NOMO-1 treated with DMSO at 0.1 percent for 48 hours (cell line): ENCODE data around the gene NFYA.

Experiments
- DNase-seq: peaks from one replicate; lab custom pipeline; 2025; ENCODE audit not compliant: unreplicated experiment; lab: John Stamatoyannopoulos, UW

Gene NFYA

DNA sequence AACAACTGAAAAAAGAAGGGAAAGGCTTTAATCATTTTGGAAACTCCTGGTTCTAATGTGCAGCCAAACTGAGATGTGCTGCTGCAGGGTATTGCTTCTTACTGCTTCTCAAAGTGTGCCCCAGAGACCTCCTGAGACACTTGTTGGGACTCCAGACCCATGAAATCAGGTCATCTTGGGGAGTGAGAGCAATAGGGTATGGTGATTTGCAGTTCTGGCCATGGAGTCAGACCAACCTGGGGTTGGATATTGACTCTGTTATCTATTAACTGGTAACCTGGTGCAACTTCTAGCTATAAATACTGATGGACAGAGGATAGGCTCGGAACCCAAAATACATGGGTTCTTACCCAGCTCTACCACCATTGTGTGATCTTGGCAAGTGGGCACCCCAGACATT lies 26.7 kb upstream of the NFYA start:
- DNase-seq, result no peak

DNA sequence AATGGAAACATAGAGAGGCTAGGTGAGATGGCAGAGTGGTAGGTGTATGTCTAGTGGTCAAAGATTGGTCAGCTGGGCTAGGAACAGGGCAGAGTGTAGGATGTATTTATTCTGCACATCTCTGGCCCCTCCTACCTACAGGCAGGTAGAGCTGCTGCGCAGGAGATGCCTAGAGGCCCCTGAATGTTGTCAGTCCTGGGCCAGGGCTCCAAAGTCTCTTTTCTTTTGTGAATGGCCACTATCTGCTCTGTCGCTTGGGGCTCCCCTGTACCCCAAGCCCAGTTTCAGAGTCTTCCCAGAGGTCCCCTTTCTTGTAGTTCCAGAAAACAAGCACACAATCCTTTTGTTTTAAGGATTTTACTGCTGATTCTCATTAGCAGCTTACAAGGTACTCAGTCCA lies 25.5 kb upstream of the NFYA start:
- DNase-seq, result no peak

DNA sequence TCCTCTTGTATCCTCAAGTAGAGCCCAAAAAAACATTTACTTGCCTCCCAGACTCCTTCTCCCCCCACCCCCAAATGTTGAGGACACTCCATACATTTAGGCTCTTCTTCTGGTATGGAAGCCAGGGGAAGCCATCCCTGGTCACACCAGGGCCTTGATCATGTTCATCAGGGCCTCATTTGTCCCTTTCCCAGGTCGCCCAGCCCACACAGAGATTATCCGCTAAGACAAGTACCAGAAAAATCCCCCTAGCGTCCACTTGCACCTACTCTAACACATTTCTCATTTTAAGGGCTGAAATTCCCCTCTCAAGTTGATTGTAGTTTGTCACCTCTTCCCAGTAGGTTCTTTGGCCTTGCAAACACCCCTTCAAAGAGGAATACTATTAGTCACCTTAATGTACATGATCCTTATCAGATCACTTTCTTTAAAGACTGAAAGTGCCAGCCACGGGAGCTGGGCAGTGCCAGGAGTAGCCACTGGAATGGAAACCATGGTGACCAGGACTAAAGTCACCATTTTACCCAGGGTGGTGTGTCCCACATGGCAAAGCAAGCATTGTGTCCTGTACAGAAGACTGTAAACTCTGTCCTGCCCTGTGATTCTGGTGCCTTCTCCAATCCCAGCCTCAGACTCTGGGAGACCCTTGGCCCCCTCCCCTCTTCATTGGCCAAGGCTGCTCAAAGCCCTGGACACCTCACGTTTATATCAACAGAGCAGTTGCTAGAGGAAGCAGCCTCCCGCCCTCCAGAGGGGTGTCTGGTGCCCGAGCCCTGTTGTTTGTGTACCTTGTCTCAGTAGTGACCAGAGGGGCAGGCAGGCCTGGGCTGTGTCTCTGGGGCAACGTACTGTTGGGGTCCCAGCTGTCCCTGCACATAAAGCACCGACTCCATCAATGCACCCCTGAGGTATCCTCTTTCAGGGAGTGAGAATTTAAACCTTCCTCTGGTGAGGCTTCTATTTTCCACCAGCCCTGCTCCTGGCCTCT lies 24.7 kb upstream of the NFYA start:
- DNase-seq, result no peak

DNA sequence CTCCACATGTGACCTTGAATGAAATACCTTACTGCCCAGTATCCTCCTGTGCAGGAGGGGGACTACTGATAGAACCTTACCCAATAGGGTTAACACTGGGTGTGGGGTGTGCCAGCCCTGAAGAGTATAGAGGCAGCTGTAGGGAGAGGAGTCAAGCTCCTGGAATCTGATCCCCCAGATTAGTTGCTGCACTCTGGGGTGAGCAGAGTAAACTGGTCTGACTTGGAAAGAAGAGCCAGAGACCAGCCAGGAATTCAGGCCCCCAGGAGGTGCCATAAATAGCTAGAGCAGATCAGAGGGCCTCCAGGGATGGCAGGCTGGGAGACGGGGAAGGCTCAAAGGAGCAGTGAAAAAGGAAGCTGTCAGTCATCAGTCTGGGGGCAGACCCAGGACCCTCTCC lies 23.3 kb upstream of the NFYA start:
- no peak for DNase-seq

DNA sequence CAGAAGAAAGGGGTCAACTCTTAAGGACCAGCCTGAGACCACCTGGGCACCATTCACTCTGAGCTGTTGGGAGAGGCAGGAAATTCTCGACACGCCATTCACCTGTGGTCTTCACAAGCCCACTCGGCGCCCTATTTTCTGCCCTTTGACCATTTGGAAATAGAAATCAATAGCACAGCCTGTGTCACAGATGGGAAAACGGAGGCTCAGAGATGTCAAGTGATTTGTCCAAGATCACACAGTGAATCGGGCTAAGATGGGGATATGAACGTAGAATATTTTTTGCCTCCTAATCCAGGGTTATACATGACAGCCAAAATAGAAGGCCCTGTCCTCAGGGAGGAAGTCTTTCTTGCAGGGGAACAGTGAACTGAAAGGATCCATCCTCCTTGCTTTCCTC lies 22.8 kb upstream of the NFYA start:
- no peak for DNase-seq

DNA sequence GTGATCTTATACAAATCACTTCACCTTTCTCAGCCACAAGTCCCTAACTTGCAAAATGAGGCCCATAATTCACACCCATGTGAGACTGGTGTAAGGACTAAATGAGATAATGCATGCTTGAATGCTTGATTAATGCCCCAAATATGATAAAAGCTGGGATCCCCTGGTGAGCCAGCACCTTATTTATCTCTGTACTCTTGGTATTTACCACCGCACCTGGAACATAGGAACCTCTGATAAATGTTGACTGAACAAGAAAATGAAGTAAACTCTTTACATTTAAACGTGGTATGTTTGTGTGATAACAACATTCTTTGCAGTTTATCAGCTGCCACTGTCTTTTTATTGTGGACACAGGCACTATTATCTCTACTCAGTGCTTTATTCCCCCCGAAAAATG lies 22.2 kb upstream of the NFYA start:
- no peak for DNase-seq

DNA sequence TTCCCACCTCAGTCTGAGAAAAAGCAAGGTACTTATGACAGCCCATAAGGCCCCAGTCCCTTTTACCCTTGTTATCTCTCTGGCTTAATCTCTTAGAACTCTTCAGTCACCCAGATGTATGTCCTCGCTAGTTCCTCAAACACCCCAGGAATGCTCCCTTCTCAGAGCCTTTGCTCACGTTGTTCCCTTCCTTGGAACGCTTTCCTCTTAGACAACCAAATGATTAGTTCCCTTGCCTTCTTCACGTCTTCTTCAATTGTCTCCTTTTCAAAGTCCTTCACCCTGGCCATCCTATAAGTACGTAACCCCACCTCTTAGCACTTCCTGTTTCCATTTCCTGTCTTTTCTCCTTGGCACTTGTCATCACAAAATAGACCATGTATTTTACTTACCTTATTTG lies 20.9 kb upstream of the NFYA start:
- peak; percentile 87 for DNase-seq

DNA sequence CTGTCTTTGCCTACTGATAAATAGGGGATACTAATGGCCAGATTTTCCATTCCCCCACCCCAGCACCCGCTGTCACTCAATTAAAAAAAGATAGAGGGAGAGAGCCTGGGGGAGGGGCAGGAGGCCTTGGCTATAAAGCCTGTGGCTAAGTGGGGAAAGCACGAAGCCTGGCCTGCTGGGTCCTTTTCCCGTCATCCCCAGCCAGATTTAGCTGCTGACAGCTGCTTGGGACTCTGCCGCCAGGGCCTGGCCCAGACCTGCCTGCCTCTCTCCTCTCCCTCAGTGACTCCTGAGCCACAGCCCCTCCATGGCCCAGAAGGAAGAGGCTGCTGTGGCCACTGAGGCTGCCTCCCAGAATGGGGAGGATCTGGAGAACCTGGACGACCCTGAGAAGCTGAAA lies 19.7 kb upstream of the NFYA start, which contains the start of gene APOBEC2:
TSS of gene APOBEC2 (plus strand) at position 162 of the 400 bp plus-strand sequence. CDS start at position 308, 146 bp downstream.
- DNase-seq, result no peak

DNA sequence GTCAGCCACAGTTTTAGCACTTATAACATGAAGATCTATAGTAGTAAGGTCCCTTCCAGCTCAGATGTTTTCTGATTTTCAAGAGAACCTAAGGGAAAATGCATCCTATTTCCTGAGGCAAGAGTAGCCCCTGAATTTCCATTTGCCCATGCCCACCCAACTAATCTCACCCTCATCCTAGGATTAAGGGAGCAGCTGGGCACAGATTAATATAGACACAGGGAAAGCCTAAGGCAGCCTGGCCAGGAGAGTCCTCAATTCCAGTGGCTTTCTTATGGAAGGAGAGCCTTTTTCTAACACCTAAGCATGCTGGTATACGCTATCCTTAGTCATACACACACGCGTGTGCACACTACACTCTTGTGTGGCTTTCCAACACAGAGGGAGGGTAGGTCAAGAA lies 18.3 kb upstream of the NFYA start:
- no peak for DNase-seq

DNA sequence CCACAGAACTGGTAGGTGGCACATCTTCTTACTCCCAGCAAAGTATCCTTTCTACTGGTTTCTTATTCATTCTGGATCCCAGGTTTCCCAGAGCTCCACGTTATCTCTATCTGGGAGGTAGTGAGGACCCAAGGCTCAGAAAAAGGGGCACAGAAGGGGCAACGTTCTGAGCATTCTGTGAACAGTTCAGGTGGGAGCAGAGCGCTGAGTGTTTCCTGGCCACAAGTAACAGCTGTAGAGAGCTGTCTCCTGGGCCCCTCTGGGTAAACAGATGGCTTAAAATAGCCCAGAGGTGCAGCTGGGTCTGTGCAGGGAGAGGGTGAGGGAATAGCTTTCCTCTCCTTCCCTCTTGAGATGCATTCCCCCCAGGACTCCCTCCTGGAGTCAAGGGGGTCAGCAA lies 17.6 kb upstream of the NFYA start:
- DNase-seq, result no peak

DNA sequence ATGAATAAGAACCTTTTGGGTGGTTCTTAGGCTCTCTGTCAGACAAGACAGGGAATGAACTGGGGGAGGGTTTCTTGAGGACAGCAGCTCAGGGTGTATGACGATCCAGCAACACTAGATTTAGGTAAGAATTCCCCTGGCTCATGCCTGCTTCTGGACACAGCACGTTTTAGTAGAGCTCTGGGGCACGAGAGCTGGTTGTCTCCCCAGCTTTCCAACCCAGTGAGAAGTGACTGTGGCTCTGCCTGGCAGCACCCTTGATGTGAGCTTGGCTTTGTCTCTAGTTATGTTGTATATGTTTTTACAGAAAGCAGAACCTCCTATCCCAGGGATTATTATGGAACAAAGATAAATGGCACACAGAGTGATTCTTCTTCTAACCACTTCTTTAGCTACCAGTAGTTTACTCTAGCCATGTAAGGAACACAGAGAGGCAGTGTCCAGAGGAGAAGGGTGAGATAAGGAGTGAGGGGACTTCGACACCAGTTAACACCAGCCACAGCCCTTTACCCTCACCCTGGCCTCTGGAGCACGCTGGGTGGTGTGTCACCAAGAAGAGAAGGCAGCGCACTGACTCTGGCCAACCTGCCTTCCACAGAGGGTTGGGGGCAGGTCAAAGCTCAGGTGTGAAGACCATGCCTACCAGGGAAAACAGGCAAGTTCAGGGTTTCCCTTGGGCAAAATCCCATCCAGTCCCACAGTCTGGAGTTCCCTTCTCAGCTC lies 15.8 kb upstream of the NFYA start:
- no peak for DNase-seq

DNA sequence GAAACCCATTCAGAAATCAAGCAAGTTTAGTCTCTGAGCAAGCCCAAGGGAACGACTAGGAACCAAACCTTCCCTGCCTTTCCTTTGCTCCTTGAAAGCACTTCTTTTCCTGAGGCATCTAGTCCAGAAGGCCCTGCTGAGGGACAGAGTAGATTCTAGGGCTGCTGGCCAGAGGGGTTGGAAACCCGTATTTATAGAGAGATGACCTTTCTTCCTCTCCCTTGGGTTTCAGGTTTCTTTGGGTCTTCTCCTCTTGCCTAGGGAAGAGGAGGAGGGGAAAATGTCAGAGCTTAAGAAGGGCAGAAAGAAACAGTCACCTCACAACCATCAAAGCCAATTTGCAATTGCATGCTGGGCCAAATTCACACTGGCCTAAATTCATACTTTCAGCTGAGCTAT lies 14.0 kb upstream of the NFYA start:
- DNase-seq, result no peak

DNA sequence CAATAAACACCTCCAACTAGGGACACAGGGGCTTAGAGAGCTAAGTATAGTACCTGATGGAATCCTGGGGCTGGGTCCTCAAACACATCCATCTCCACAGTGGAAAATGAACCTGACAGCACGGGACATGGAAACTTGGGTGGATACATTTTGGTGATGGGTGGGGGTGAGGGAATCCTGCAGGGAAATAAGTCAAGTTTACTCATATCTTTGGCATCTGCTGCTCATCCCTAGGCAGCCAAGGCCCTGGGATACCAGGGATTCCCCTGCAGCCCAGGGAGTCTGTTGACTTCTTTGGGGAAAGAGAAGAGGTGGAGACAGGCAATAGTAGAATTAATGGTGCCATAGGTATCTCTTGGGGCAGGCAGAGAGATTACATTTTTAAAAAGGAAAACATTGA lies 13.2 kb upstream of the NFYA start:
- DNase-seq, result no peak

DNA sequence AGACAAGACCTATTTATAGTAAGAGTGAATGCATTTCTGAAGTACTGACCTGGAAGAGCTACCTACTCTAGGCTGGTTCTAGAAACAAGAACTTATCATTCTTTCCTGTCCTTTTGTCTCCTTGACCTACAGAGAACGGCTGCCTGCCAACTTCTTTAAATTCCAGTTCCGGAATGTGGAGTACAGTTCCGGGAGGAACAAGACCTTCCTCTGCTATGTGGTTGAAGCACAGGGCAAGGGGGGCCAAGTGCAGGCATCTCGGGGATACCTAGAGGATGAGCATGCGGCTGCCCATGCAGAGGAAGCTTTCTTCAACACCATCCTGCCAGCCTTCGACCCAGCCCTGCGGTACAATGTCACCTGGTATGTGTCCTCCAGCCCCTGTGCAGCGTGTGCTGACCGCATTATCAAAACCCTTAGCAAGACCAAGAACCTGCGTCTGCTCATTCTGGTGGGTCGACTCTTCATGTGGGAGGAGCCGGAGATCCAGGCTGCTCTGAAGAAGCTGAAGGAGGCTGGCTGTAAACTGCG lies 11.5 kb upstream of the NFYA start:
- DNase-seq, result no peak

DNA sequence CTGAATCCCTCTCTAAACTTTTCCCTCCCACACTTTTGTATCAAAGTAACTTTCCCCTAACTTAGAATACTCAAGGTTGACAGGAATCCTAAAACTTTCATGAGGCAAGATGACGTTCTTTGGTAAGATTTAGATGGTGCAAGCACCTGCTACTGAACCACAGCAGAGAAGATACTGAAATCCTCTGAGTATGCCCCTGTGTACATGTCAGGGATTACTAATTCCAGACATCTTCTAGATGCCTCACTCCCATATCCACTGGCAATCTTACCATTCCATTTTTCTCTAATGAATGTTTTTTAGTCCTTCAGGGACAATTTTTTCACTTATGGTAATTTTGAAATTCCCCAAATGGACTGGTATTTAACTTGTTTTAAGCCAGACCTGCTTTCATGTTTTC lies 10.7 kb upstream of the NFYA start:
- no peak for DNase-seq

DNA sequence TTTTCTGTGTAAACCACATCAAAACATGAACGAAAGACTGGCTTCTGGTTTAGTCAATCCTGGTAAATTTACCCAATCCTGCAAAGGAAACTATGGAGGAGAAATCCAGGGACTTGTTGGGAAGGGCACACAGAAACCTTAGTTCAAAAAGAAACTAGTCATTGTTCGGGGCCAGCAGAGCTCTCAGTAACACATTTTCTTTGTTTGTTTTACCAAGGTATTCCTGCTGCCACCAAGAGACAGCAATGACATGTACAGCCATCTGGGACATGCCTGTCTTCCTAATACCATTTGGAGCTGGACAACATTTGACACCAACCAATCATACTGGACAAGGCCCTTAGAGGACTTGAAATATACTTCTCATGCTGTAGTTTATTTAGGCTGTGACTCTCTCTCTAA lies 8.9 kb upstream of the NFYA start:
- DNase-seq, result no peak

DNA sequence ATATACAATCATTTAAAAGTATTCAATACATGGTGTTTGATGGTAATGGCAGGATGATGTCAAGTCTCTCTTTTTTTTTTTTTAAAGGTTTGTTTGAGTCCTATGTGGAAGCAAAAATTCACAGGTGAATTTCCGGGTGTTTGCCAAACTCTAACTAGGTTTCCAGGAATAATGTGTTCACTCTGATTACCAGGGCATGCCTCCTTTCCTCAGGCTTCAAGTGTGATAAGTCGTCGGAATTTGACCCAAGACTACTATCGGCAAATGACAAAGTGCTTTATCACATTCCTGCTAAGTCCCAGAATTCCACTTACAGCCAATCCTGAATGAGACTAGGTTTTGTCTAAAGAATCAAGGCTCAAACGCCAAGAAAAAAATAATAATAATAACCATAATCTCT lies 7.9 kb upstream of the NFYA start:
- no peak for DNase-seq

DNA sequence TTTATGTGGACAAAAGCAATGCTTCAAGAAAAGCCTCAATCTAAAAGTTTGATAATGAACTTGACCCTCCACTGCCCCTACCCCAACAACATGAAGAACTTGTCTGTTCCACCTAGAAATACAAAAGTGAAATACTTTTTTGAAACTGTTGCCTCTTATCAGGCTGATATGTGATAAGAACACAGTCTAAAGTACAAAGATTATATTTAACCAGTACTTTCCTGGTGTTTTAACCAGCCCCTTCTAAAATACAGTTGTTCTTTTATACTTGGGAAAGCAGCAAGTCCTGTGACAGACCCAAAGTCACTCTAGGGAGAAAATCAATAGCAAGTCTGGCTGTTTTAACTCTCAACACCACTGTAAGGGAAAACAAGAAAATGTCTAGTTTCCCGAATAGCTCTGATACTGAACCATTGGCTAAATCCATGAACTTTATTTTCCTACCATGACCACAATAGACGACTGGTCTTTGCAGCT lies 7.2 kb upstream of the NFYA start:
- no peak for DNase-seq

DNA sequence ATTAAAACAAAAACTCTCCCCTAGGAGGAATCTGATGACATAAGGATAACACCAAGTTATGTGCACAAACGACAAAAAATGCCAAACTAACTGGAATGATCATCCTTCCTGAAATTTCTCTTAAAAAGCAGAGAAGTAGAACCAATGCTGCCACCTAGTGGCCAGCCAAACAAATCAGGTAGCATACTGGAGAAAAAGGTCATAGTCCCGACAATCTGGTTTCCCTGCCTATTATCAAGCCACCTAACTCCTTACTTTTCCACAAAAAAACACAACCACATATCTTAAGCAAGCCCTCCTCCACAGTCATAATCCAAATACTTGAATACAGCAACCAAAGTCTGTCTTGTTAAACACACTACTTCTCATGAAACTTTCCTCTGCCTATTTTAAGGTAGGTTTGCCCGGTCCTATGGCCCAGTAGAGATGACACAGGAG lies 5.9 kb upstream of the NFYA start:
- peak; percentile 39 for DNase-seq

DNA sequence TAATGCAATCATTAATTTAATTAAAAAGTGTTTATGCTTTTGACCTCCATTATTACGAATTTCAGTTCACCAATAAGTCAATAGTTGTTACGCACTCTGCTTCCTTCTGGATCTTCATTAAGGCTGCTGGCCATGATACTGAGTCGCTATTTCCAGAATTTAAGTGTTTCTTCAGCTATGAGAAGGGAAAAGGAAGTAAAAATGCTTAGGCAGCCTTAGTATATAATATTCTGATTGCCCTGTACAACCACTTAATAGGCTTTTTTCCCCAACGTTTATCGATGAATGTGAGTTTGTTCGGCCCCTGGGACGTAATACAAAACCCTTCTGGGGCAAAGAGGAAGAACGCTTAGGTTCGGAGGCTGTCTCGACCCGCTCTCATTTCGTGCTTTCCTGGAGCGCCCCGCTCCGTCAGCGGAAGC lies 1.3 kb upstream of the NFYA start:
- no peak for DNase-seq

DNA sequence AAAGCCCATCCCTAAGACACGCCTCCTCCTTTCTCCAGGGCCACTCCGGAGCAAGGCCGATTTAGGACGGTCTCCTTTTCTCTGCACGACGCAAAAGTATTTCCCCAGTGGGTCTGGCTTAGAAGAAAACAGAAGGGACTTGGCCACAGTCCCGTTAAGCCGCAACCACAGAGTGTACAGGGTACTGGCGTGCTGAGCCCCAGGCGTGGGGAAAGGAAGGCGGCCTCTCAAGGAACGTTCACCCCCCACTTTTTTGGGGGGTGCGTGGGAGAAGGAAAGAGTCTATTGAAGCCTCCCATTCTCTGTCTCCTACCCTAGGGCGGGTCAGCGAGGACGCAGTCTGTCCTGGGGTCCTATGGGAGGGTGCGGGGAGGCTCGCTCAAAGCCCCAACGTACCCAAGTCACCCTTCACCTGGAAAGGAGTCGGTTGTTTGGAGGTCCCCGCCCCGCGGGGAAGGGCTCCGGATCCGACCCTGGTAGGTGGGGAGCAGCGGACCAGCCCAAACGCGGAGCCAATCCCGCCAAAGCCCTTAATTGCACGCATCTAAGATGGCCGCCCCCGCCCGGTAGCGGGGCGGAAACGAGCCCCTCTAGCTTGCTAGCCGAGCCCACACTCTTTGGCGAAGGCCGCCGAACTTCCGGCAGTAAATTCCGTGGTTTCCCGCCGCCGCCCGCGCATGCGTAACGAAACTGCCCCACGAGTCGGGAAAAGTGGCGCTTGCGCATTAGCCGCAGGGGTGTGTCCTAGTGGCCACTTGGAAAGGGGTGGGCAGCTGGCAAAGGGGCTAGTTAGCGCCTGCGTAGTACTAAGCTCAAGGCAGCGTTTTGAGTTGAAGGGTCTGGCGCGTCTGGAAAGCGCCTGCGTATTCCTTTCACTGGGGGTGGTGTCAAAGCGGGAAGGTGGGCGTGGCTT lies 595 bp upstream of the NFYA start, which contains the start of gene OARD1:
TSS of gene OARD1 (minus strand) at position 434 of the 913 bp plus-strand sequence. CDS start 722 bp downstream, outside the sequence.
- DNase-seq, result peak; percentile 100
